Caki2 (cell line): ENCODE results near the gene STPG4. TPM values are rescaled to one million over a fixed set of nuclear protein-coding genes. Genes with fewer than 3 reads are reported as not detected.
A peak's percentile ranks its signal among the peaks of the same experiment; 100 is the strongest.
"Not testable (repeated sequence)": the region's sequence is repeated elsewhere in the genome, so short reads cannot be mapped to it uniquely, and the experiment has no call there.

ENCODE experiments used
- DNase-seq: peaks from one replicate; pipeline ENCODE4 v3.0.0-alpha.2; 2015; ENCODE audit warnings: low read depth
- in situ Hi-C: cut with HindIII; loops from 2 replicates; pipeline ENCODE4 v1.10.0; 2016; ENCODE audit warnings: low sequenced_read_pairs, low pct_unique_long_range_greater_than_20kb, mixed read lengths
- total RNA-seq: library from RNA; depleted of rRNA; stranded (reverse); fragments of >200 nt; shearing (Covaris generic); gene quantifications from 2 replicates; pipeline ENCODE4 v1.2.3, GENCODE V29; 2014; ENCODE audit warnings: low replicate concordance; rRNA removed

The STPG4 gene, protein sequence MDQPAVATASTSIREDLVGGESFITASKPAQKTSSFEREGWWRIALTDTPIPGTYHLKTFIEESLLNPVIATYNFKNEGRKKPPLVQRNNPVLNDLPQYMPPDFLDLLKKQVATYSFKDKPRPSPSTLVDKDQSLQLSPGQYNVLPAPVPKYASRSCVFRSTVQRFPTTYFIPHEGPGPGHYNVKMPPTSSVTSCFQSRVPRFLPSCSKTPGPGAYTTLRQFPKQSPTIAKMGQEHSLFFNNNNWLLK
- total RNA-seq = 0.37 and 3.2 TPM in 2 replicates

DNA sequence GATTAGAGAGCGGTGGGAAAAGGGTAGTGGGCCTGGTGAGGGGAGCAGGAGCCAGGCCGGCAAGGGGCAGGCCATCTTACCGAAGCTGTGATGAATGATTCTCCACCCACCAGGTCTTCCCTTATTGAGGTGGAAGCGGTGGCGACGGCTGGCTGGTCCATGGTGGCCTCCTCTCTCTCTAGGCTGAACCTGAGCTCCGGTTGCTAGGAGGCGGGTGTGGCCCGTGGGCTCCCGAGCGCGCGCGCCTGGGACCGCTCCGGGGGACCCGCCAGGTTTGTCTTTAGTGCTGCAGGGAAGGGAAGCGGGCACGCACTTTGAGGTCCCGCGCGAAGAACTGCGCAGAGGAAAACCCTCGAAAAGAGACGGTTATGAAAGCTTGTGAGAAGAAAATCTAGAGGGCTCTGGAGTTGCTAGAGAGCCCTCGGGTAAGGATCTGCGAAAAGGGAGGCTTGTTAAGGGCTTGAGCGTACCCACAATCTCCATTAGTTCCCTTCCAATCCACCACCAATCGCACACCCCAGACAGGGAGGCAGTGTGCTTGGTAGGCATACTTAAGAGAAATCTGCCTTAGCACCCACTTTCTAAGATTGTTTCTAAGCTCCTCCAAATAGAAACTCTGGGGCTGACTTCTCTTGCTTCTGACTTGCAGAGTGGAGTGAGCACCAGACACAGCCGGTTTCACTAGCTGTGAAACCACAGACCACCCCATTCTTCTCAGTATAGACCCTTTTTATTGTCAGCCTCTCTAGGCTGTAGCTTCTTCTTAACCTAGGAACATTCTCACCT, at the start of gene STPG4:
STPG4 (minus strand) TSS at position 218 of the 786 bp plus-strand sequence; CDS start at position 161, 57 bp downstream.
- in situ Hi-C loops = no loop called here
- DNase-seq = no peak

- in situ Hi-C loops = no loop called here
- DNase-seq = no peak
Observed at GRCh38 chr2:47204691-47205090, 49.6 kb upstream of the STPG4 start.

DNA sequence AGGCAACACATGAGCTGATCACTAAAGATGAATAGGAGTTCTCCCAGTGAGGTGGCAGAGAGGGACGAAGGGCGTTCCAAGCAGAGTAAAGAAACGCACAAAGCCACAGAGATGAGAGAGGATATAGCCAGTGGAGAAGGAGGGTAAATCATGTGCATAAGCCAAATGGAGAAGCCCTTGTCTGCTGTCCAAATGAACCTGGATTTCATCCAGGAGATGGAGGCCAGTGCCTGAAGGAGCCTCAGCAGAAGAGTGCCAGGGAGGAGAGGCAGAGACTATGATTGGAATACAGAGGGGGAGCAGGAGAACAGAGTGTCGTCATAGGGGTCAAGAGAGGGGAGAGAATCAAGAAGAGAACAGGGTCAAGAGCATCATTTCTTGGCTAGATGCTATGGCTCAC, 48.9 kb upstream of the STPG4 start:
- no peak for DNase-seq
- in situ Hi-C loops = no loop called here

DNA sequence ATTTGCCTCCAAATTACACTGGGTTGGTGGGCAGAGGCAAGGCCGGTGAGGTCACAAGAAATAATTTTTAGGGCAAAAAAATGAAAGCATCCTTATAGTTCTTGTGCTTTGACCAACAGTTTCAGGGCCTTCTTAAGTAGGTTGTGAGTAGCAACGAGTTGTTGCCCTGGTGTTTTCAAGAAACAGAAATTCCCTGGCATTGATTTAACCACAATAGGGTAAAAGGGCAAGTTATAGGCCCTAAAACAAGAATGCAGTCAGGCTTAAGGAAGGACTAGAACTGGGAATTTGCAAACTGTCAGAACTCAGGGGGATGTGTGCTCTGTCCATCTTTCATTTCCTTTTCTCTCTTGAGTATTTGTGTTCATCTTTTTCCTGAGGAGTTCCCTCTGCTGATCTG, 46.1 kb upstream of the STPG4 start:
- in situ Hi-C loops = no loop called here
- DNase-seq = no peak

DNA sequence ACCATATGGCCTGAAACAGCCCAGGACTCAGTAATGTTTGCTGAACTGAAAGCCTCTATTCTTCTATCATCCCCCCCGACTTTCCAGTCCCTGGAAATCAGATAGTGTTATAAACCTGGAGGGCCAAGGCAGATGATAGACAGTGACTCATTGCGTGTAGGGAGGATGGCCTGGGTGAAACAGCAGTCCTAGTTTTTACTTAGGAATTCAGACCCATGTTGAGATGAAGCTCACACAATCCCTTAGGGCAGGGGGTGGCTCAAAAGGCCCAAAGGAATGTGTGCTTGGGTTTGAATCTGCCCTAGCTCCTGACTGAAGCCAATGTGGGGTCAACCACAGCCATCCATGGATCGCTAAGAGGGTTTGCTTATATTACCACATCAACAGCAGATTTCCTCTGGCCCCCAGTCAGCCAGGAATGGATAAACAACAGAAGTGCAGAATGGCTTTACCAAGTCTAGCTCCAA, 43.9 kb upstream of the STPG4 start:
- DNase-seq = peak; percentile 57
- in situ Hi-C loops = no loop called here

- in situ Hi-C loops = no loop called here
- DNase-seq = no peak
Observed at GRCh38 chr2:47196499-47196898, 41.4 kb upstream of the STPG4 start.

GRCh38 chr2:47196046-47196445, 40.9 kb upstream of the STPG4 start:
- in situ Hi-C loops = no loop called here
- DNase-seq = no peak

DNA sequence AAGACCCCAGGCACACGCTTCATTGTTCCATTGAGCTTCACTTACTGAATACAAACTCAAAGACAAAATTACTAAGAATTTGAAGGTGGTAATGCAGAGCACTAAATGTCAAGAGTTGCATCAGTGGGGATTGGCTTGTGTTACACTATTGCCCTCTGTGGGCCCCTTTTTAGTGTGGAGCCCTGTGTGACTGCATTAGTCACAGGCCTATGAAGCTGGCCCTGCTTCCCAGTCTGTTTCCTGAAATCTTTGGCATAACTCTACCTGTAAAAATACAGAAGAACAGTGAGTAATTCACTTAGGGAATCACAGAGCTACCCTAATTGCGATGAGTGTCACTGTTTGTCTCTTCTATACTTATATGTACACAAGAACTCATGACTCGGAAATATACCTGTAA, 40.0 kb upstream of the STPG4 start:
- DNase-seq = no peak
- in situ Hi-C loops = no loop called here

- DNase-seq = no peak
- in situ Hi-C loops = no loop called here
Observed at GRCh38 chr2:47194410-47194809, 39.3 kb upstream of the STPG4 start.

DNA sequence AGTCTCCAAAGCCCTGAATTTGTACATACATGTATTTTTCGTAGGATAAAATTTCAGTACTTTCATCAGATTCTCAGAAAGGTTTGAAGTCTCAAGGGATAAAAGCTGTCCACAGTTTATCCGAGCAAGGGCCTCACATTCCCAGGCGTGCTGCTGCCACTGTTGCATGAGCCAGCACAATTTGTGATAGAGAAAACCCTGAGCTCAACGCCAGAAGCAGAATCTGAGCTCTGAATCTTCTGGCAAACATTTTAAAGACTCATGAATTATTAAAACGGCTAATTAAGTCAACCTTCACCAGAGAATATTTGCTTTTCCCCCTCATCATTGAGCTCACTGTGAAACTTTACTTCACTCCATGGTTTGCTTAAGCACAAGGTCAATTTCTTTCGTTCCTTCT, 38.5 kb upstream of the STPG4 start:
- in situ Hi-C loops = no loop called here
- no peak for DNase-seq

DNA sequence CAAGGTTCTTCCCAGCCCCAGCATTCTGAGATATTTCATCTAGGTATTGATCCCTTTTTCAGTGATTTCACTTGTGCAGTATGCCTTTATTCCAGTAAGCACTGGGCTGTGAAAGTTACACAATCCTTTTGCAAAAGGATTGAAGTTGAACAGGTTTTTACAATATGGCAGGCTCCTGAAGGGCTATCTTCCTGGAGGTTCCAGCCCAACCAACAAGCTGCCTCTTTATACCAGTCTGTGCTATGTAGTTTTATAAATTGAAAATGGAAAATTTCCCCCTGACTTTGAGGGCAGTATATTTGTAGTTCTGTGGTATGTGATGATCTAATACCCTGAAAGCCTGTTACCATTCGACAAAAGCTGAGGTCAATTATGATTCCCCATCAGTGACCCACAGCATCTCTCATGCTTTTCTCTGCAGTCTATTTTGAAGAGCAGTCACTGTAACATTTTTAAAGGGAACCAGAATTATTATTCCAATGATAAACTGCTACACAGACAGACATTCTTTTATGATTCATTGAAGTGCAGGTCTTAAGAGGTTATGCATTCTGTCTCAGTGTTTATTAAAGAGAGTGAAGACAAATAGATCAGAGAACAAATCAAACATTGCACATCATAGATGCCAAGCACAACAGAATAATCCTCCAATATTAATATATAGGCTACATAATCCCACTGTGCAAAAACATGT, 35.2 kb upstream of the STPG4 start:
- in situ Hi-C loops = no loop called here
- peak; percentile 74 for DNase-seq

DNA sequence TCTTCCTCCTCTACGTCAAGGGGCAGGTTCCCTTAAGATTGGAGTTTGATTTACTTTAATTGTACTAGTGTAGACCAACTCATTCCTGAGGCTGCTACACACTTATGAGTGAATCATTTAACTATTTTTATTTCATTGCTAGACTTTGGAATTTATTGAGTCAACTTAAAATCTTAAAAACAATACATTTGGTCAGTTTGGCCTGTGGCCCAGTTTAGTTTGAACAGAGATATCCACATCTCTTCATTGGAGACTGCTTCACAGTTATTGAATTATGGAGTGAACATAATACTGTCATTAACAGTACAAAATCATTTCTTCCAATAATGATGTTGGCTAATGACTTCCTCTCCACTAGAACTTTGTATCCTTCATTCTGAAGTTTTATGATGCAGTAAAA, 34.5 kb upstream of the STPG4 start:
- peak; percentile 40 for DNase-seq
- in situ Hi-C loops = no loop called here

- in situ Hi-C loops = no loop called here
Observed at GRCh38 chr2:47187069-47187468, 32.0 kb upstream of the STPG4 start.

DNA sequence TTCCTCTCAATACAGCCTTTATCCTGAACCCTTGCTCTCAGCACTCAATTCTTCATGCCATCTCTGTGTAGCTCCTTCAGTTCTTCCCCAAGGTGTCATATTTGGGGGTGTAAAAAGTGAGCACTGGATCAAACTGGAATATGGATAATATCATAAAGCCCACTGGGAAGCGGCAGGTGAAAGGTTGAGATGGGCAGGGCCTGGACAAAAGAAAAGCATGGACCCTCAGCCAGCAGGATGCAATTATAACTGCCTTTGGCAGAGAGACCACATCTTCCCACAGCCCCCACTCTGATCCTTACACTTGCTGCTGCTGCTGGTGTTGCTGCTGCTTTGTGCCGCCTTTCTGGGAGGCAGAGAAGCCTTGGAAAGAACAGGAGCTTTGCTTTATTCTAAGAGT, 31.2 kb upstream of the STPG4 start:
- in situ Hi-C loops = no loop called here
- DNase-seq = no peak

More at GRCh38 chr2:47187069-47187468, 32.0 kb upstream of the STPG4 start:
- no peak for DNase-seq

GRCh38 chr2:47185098-47185497, 30.0 kb upstream of the STPG4 start:
- DNase-seq, in situ Hi-C loops: not testable (repeated sequence)

DNA sequence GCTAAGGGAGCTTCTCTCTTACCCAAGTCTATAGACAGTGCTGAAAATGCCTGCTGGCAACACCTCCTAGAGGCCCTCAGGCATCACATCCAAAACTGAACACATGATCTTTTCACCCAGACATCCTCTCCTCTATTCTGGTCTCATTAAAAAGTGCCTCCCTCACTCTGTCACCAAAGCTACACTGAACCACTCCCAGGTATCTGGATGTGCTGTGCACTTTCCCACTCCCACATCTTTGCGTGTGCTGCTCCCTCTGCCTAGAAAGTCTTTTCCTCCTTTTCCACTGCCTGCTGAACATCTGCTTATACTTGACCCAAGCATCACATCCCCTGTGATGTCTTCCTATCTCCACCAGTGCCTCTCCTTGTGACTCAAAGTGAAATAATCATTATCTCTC, 26.1 kb upstream of the STPG4 start:
- DNase-seq = no peak
- in situ Hi-C loops = no loop called here

- no peak for DNase-seq
- in situ Hi-C loops = no loop called here
Observed at GRCh38 chr2:47180531-47180930, 25.4 kb upstream of the STPG4 start.

GRCh38 chr2:47179388-47179787, 24.3 kb upstream of the STPG4 start:
- DNase-seq = no peak
- in situ Hi-C loops = no loop called here

- in situ Hi-C loops = no loop called here
- DNase-seq = no peak
Observed at GRCh38 chr2:47178341-47178740, 23.2 kb upstream of the STPG4 start.
